Left ventricle myocardium inferior (tissue), 1 donor: ENCODE results near the gene MLEC. TPM values are rescaled to one million over a fixed set of nuclear protein-coding genes. Genes with fewer than 3 reads are reported as not detected.

Experiments used
- DNase-seq: peaks from one replicate; pipeline ENCODE4 v3.0.0-alpha.2; 2020
- H3K27ac ChIP-seq: fragments of 200-600 bp; replicated peaks from 2 replicates; pipeline ENCODE4 v1.8.0; 2021
- H3K27me3 ChIP-seq: fragments of 200-600 bp; 2 replicates; pipeline ENCODE4 v1.8.0; 2021; ENCODE audit warnings: low read depth
- H3K36me3 ChIP-seq: fragments of 200-600 bp; 2 replicates; pipeline ENCODE4 v1.8.0; 2021
- H3K4me1 ChIP-seq: fragments of 200-600 bp; 2 replicates; pipeline ENCODE4 v1.8.0; 2021
- H3K4me3 ChIP-seq: fragments of 200-600 bp; 2 replicates; pipeline ENCODE4 v1.8.0; 2021; ENCODE audit warnings: mild to moderate bottlenecking, moderate library complexity
- H3K9me3 ChIP-seq: fragments of 200-600 bp; replicated peaks from 2 replicates; pipeline ENCODE4 v1.8.0; 2021
- intact Hi-C: fragments of 100-400 bp; cut with micrococcal nuclease; formaldehyde crosslinking; loops from one replicate; pipeline ENCODE4 v1.11.0; 2022
- total RNA-seq: library from RNA; stranded (reverse); fragmentation: NEBNext Ultra II Directional; extraction: Animal tissue kit (Norgen Biotek cat#: 25700); gene quantifications from one replicate; pipeline ENCODE4 v1.2.1, GENCODE V29; 2021
- TF ChIP-seq, protein P1 (sequence below): fragments of 200-600 bp; IDR thresholded peaks from 2 replicates; pipeline ENCODE4 v1.8.0; 2021; ENCODE audit warnings: antibody characterized with exemption, mild to moderate bottlenecking, borderline replicate concordance
- donor health status: DM: no; HTN: yes; CAD: no; lungs with severe emphysema.

Gene MLEC
- total RNA-seq, 1 donor from 2014 or later: 120 TPM

DNA sequence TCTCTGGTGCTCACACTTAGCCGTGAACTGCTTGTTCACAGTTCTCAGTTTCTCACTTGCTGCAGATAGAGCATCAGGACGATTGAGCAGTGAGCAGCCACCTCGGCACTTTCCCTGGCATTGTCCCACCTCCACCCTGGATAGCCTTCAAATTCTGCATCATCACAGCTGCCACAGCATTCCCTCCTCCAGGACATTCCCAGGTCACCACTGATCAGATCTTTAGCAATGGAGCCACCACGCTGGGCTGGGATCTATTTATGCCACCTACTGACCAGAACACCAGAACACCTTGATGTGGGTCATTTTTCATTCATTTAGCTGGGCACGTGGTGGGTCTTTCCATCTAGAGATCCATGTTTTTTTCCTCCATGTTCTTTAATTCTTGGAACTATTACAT, 62.3 kb downstream of the MLEC start:
- H3K27ac ChIP-seq: no peak overlapping the region
- no peak for DNase-seq
- no peaks in the 10 kb centered on the region for H3K9me3 ChIP-seq
- H3K36me3 ChIP-seq: no peaks in the 10 kb centered on the region
- intact Hi-C loops: no loop called here
- H3K4me3 ChIP-seq: no peak overlapping the region
- TF ChIP-seq, protein P1, sequence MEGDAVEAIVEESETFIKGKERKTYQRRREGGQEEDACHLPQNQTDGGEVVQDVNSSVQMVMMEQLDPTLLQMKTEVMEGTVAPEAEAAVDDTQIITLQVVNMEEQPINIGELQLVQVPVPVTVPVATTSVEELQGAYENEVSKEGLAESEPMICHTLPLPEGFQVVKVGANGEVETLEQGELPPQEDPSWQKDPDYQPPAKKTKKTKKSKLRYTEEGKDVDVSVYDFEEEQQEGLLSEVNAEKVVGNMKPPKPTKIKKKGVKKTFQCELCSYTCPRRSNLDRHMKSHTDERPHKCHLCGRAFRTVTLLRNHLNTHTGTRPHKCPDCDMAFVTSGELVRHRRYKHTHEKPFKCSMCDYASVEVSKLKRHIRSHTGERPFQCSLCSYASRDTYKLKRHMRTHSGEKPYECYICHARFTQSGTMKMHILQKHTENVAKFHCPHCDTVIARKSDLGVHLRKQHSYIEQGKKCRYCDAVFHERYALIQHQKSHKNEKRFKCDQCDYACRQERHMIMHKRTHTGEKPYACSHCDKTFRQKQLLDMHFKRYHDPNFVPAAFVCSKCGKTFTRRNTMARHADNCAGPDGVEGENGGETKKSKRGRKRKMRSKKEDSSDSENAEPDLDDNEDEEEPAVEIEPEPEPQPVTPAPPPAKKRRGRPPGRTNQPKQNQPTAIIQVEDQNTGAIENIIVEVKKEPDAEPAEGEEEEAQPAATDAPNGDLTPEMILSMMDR: no peak
- no peaks in the 10 kb centered on the region for H3K27me3 ChIP-seq
- H3K4me1 ChIP-seq: no peaks in the 10 kb centered on the region

DNA sequence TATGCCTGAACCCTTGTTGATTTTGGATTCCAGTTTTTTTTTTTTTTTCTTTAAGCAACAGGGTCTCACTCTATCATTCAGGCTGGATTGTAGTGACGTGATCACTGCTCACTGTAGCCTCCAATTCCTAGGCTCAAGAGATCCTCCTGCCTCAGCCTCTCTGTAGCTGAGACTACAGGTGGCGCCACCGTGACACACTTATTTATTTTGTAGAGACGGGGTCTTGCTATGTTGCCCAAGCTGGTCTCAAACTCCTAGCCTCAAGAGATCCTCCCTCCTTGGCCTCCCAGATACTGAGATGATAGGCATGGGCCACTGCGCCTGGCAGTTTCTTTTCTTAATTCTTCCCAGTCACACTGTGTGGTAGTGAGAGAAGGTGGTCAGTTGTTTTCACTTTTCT, 63.9 kb downstream of the MLEC start:
- TF ChIP-seq, protein P1: peak; percentile 17
- H3K27me3 ChIP-seq: no peaks in the 10 kb centered on the region
- intact Hi-C loops: no loop called here
- no peak for DNase-seq
- H3K27ac ChIP-seq: no peak overlapping the region
- H3K36me3 ChIP-seq: no peaks in the 10 kb centered on the region
- H3K4me1 ChIP-seq: no peaks in the 10 kb centered on the region
- no peaks in the 10 kb centered on the region for H3K9me3 ChIP-seq
- H3K4me3 ChIP-seq: no peak overlapping the region

DNA sequence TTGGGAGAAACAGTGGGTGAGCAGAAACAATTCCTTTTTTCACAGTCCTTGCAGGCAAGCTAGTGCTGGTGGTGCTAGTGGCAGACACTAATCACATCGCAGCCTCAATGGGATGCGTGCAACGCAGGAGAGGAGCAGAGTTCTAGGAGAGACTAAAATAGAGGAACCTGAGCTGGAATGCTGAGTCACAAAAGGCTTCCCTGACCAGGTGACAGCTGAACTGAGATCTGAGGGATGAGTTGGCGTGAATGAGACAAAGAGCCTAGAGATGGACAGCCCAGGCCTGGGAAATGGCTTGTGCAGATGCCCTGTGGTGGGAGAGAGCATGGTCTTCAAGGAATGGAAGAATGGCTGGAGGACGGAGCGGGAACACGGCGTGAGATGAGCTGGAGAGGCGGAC, 64.4 kb downstream of the MLEC start:
- Histone ChIP-seq H3K27ac (no peak overlapping the region), H3K36me3 (no peaks in the 10 kb centered on the region), H3K9me3 (no peaks in the 10 kb centered on the region), H3K4me3 (no peak overlapping the region), H3K4me1 (no peaks in the 10 kb centered on the region), H3K27me3 (no peaks in the 10 kb centered on the region)
- TF ChIP-seq, protein P1: no peak
- intact Hi-C loops: no loop called here
- DNase-seq: no peak

Other genes starting within 250 kb of the MLEC start
- gene COX6A1, start 249.0 kb upstream of the MLEC start, total RNA-seq: 142 TPM
- 17.9 TPM for gene TRIAP1, start 240.8 kb upstream of the MLEC start, total RNA-seq
- 12.0 TPM for gene GATC, start 240.7 kb upstream of the MLEC start, total RNA-seq
- 34.4 TPM for gene SRSF9, start 217.4 kb upstream of the MLEC start, total RNA-seq
- gene DYNLL1, start 191.0 kb upstream of the MLEC start, total RNA-seq: 175 TPM
- gene COQ5, start 158.0 kb upstream of the MLEC start, total RNA-seq: 41.8 TPM
- 274 TPM for gene RNF10, start 152.8 kb upstream of the MLEC start, total RNA-seq
- gene POP5, start 105.7 kb upstream of the MLEC start, total RNA-seq: 48.3 TPM
- 4.2 TPM for gene CABP1, start 46.5 kb upstream of the MLEC start, total RNA-seq
- gene UNC119B, start 23.3 kb downstream of the MLEC start, total RNA-seq: 11.5 TPM
- 93.8 TPM for gene ACADS, start 38.7 kb downstream of the MLEC start, total RNA-seq
- gene SPPL3, start 217.2 kb downstream of the MLEC start, total RNA-seq: 26.8 TPM